ENCODE results near the gene SAE1. TPM values are rescaled to one million over a fixed set of nuclear protein-coding genes. Genes with fewer than 3 reads are reported as not detected.

SAE1 gene
- total RNA-seq, 1 experiment from 2014 or later: 251 TPM

GRCh38 chr19:47239610-47240296, 109.1 kb downstream of the SAE1 start:
- H3K27ac Mint-ChIP-seq (ENCODE audit: unreplicated experiment): no peak overlapping the region
- no peaks in the 10 kb centered on the region for H3K27me3 Mint-ChIP-seq (ENCODE audit: insufficient read depth, unreplicated experiment)
- intact Hi-C loops (cut with micrococcal nuclease; ENCODE audit: unreplicated experiment): loop anchor here (5.0 kb wide), 1 partner anchor 107 kb away; the partner anchor contains the start of gene SAE1
- TF ChIP-seq CTCF (IDR thresholded peaks at IDR 0.05; ENCODE audit: insufficient read depth in 1 of 2, low read depth in 1 of 2, low read length in 1 of 2, severe bottlenecking in 1 of 2, unreplicated experiment in 1 of 2): no peak
- peaks cover 7% of the 10 kb centered on the region for H3K36me3 Mint-ChIP-seq (ENCODE audit: insufficient read depth, unreplicated experiment)
- H3K36me3 ChIP-seq (ENCODE audit: control insufficient read depth, insufficient read depth, low read length): no peaks in the 10 kb centered on the region
- BruUV-seq (replicated peaks): no TSS peak
- 0 out of 2 replicates have a peak, but pooled peaks cover 3% of the 10 kb centered on the region for H3K9me3 ChIP-seq
- ChIA-PET POLR2A (no interaction called here), CTCF (interaction anchor here (0.6 kb wide), 1 partner anchor 212 kb away, joined by 4 read pairs; no protein-coding TSS in a partner anchor)
- peaks cover 14% of the 10 kb centered on the region for H3K4me1 ChIP-seq
- H3K4me3 ChIP-seq (ENCODE audit: low read depth, low read length): no peak overlapping the region
- H3K27me3 ChIP-seq (replicated peaks; ENCODE audit: control insufficient read depth, insufficient read depth, low read length): no peaks in the 10 kb centered on the region
- H3K4me3 Mint-ChIP-seq (ENCODE audit: unreplicated experiment): no peak overlapping the region
- no peaks in the 10 kb centered on the region for H3K9me3 Mint-ChIP-seq (ENCODE audit: unreplicated experiment)
- no peak for DNase-seq
- H3K4me1 Mint-ChIP-seq (ENCODE audit: low read depth, unreplicated experiment): peaks cover 8% of the 10 kb centered on the region

- 0 out of 2 replicates have a peak, but pooled peaks cover 3% of the 10 kb centered on the region for H3K9me3 ChIP-seq
- intact Hi-C loops (cut with micrococcal nuclease; ENCODE audit: unreplicated experiment): loop anchor here (5.0 kb wide), 1 partner anchor 108 kb away; the partner anchor contains the start of gene SAE1
- no TSS peak for BruUV-seq (replicated peaks)
- H3K27ac Mint-ChIP-seq (ENCODE audit: unreplicated experiment): no peak overlapping the region
- H3K4me3 ChIP-seq (ENCODE audit: low read depth, low read length): peak overlapping the region; percentile 4
- no peaks in the 10 kb centered on the region for H3K27me3 Mint-ChIP-seq (ENCODE audit: insufficient read depth, unreplicated experiment)
- H3K9me3 Mint-ChIP-seq (ENCODE audit: unreplicated experiment): no peaks in the 10 kb centered on the region
- peaks cover 14% of the 10 kb centered on the region for H3K4me1 ChIP-seq
- peaks cover 7% of the 10 kb centered on the region for H3K36me3 Mint-ChIP-seq (ENCODE audit: insufficient read depth, unreplicated experiment)
- POLR2A ChIA-PET: interaction anchor here (0.7 to 1.0 kb wide), 3 partner anchors 15 to 247 kb away, joined by 4 to 6 read pairs (median 6); partner anchors contain the start of gene CCDC9
- DNase-seq: no peak
- no peaks in the 10 kb centered on the region for H3K27me3 ChIP-seq (replicated peaks; ENCODE audit: control insufficient read depth, insufficient read depth, low read length)
- CTCF ChIA-PET: interaction anchor here (0.6 to 1.3 kb wide), 4 partner anchors 14 to 127 kb away, joined by 3 to 8 read pairs (median 6); partner anchors contain the start of gene ZC3H4
- H3K4me1 Mint-ChIP-seq (ENCODE audit: low read depth, unreplicated experiment): peaks cover 8% of the 10 kb centered on the region
- H3K4me3 Mint-ChIP-seq (ENCODE audit: unreplicated experiment): no peak overlapping the region
- no peaks in the 10 kb centered on the region for H3K36me3 ChIP-seq (ENCODE audit: control insufficient read depth, insufficient read depth, low read length)
- no peak for TF ChIP-seq CTCF (IDR thresholded peaks at IDR 0.05; ENCODE audit: insufficient read depth in 1 of 2, low read depth in 1 of 2, low read length in 1 of 2, severe bottlenecking in 1 of 2, unreplicated experiment in 1 of 2)
These were observed 109.9 kb downstream of the SAE1 start for GRCh38 chr19:47240556-47240955.

- H3K36me3 Mint-ChIP-seq (ENCODE audit: insufficient read depth, unreplicated experiment): no peaks in the 10 kb centered on the region
- no peak overlapping the region for H3K4me3 Mint-ChIP-seq (ENCODE audit: unreplicated experiment)
- H3K27ac Mint-ChIP-seq (ENCODE audit: unreplicated experiment): no peak overlapping the region
- no peaks in the 10 kb centered on the region for H3K9me3 Mint-ChIP-seq (ENCODE audit: unreplicated experiment)
- BruUV-seq (replicated peaks): no TSS peak
- Histone ChIP-seq H3K27me3 (replicated peaks; ENCODE audit: control insufficient read depth, insufficient read depth, low read length) (no peaks in the 10 kb centered on the region), H3K9me3 (0 out of 2 replicates have a peak, but pooled peaks cover 3% of the 10 kb centered on the region), H3K4me3 (ENCODE audit: low read depth, low read length) (peak overlapping the region; percentile 4), H3K36me3 (ENCODE audit: control insufficient read depth, insufficient read depth, low read length) (no peaks in the 10 kb centered on the region), H3K4me1 (peaks cover 14% of the 10 kb centered on the region)
- intact Hi-C loops (cut with micrococcal nuclease; ENCODE audit: unreplicated experiment): loop anchor here (5.0 kb wide), 1 partner anchor 109 kb away; the partner anchor contains the start of gene SAE1
- CTCF ChIA-PET: interaction anchor here (0.6 to 1.3 kb wide), 4 partner anchors 15 to 128 kb away, joined by 3 to 8 read pairs (median 6); partner anchors contain the start of gene ZC3H4
- no peaks in the 10 kb centered on the region for H3K27me3 Mint-ChIP-seq (ENCODE audit: insufficient read depth, unreplicated experiment)
- H3K4me1 Mint-ChIP-seq (ENCODE audit: low read depth, unreplicated experiment): peaks cover under 1% of the 10 kb centered on the region
- no peak for TF ChIP-seq CTCF (IDR thresholded peaks at IDR 0.05; ENCODE audit: insufficient read depth in 1 of 2, low read depth in 1 of 2, low read length in 1 of 2, severe bottlenecking in 1 of 2, unreplicated experiment in 1 of 2)
- POLR2A ChIA-PET: interaction anchor here (0.7 to 1.0 kb wide), 3 partner anchors 15 to 248 kb away, joined by 4 to 6 read pairs (median 6); partner anchors contain the start of gene CCDC9
- peak; percentile 89 to 91 for DNase-seq
These were observed 110.6 kb downstream of the SAE1 start for GRCh38 chr19:47240996-47241918.

Measured in Caco-2 (cell line).